ENCODE data around the gene AKR7A3. TPM values are rescaled to one million over a fixed set of nuclear protein-coding genes. Genes with fewer than 3 reads are reported as not detected.

AKR7A3 gene
- total and polyA plus RNA-seq, 4 donors, result 0.23 to 69.6 (median 55.0) TPM

GRCh38 chr1:19312782-19313635 lies 24.4 kb upstream of the AKR7A3 start (continued):
- TF ChIP-seq CTCF (IDR thresholded peaks at IDR 0.05; ENCODE audit: low read depth, low read length, missing input control), result no peak
- no peak for TF ChIP-seq HNF4A (conservative IDR thresholded peaks at IDR 0.05)
- no peak for TF ChIP-seq FOXA1 (IDR thresholded peaks at IDR 0.05)

- Histone ChIP-seq H3K4me3 (ENCODE audit: low read depth in 1 of 3, low read length in 3 of 3) (peak within 1 kb of the TSS; percentile 71 to 79 (median 76)), H3K9me3 (ENCODE audit: control insufficient read depth in 4 of 4, low read length in 3 of 4) (no peaks in the 10 kb centered on the region), H3K27ac (ENCODE audit: low read depth in 1 of 2, low read length in 2 of 2) (peak within 1 kb of the TSS; percentile 83 to 86), H3K27me3 (ENCODE audit: control insufficient read depth in 4 of 4, insufficient read depth in 4 of 4, low read length in 3 of 4) (no peaks in the 10 kb centered on the region), H3K4me1 (ENCODE audit: control insufficient read depth in 4 of 4, insufficient read depth in 4 of 4, low read length in 3 of 4) (peaks cover 3 to 24% (median 19%) of the 10 kb centered on the region in 4 donors), H3K9ac (ENCODE audit: low read depth in 1 of 2, low read length in 2 of 2) (peak within 1 kb of the TSS; percentile 68 to 92), H3K36me3 (ENCODE audit: control insufficient read depth in 4 of 4, insufficient read depth in 3 of 4, low read depth in 1 of 4, low read length in 3 of 4) (peaks cover 6 to 12% (median 10%) of the 10 kb centered on the region in 4 donors)
- WGBS, result under 1% methylated on average over 105 of the region's 105 CpGs
- peak; percentile 93 for DNase-seq (ENCODE audit: low spot score)
- no peak for TF ChIP-seq MAX (IDR thresholded peaks at IDR 0.05)
- TF ChIP-seq HNF4A (conservative IDR thresholded peaks at IDR 0.05), result no peak
- no peak for TF ChIP-seq GABPA (IDR thresholded peaks at IDR 0.05 in 1 of 2, conservative IDR thresholded peaks at IDR 0.05 in 1 of 2)
- no peak for TF ChIP-seq ZBTB33 (IDR thresholded peaks at IDR 0.05)
- peak; percentile 48 to 93 for TF ChIP-seq EGR1 (IDR thresholded peaks at IDR 0.05; ENCODE audit: low read depth in 2 of 2)
- TF ChIP-seq JUND (IDR thresholded peaks at IDR 0.05), result no peak
- TF ChIP-seq YY1 (IDR thresholded peaks at IDR 0.05), result no peak
- TF ChIP-seq HNF4G (IDR thresholded peaks at IDR 0.05), result no peak
- peak in 1 of 2 donors; percentile 9 for TF ChIP-seq RXRA (IDR thresholded peaks at IDR 0.05)
- TF ChIP-seq REST (IDR thresholded peaks at IDR 0.05), result no peak
- no peak for TF ChIP-seq RAD21 (IDR thresholded peaks at IDR 0.05)
- no peak for TF ChIP-seq FOXA2 (IDR thresholded peaks at IDR 0.05)
- no peak for TF ChIP-seq NR2F2 (IDR thresholded peaks at IDR 0.05)
- TF ChIP-seq FOXA1 (IDR thresholded peaks at IDR 0.05), result no peak
- TF ChIP-seq CTCF (IDR thresholded peaks at IDR 0.05; ENCODE audit: low read depth, low read length, missing input control), result peak; percentile 11
- no peak for TF ChIP-seq TAF1 (conservative IDR thresholded peaks at IDR 0.05)
- TF ChIP-seq SP1 (IDR thresholded peaks at IDR 0.05), result no peak
- no peak for TF ChIP-seq ATF3 (IDR thresholded peaks at IDR 0.05)
Measured at GRCh38 chr1:19311931-19312781, 23.6 kb upstream of the AKR7A3 start, which contains the start of the genes AKR7A2 and SLC66A1. AKR7A2 (minus strand) TSS chr1:19312144; CDS start chr1:19312124, 20 bp downstream. SLC66A1 (plus strand) TSS chr1:19312326; CDS start chr1:19317678, 5,352 bp downstream.

Data from liver (tissue), 9 donors.